ENCODE data around the gene ZNF213. TPM values are rescaled to one million over a fixed set of nuclear protein-coding genes. Genes with fewer than 3 reads are reported as not detected.
"Not testable (repeated sequence)": the region's sequence is repeated elsewhere in the genome, so short reads cannot be mapped to it uniquely, and the experiment has no call there.

ZNF213 gene
- total and polyA plus RNA-seq, 2 experiments from 2014 or later: 2.9 to 10.4 TPM

DNA sequence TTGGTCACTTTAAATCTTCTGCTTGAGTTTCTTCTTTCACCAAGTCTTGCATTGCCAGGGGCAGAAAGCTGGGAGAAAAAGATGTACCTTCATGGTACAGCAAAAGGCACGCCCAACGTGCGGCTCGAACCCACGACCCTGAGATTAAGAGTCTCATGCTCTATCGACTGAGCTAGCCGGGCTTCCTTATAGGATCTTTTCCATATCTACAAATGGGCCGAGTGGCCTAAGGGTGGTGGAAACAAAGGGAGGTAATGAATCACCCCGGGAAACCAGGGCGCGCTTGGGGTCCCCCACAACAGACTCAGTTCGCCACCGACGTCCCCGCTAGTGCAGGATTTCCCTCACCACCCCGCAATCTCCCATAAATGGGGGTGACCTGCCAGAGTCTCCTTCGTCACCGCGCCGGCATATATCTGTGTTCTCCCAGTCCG lies 45.6 kb downstream of the ZNF213 start:
- peak; percentile 25 for ATAC-seq
- H3F3A ChIP-seq (replicated peaks; ENCODE audit: low read depth): peaks cover 27% of the 10 kb centered on the region
- DNase-seq (ENCODE audit: low spot score): peak; percentile 77
- no peaks in the 10 kb centered on the region for H3K36me3 ChIP-seq (ENCODE audit: insufficient read depth)
- no peaks in the 10 kb centered on the region for H3K79me2 ChIP-seq (replicated peaks; ENCODE audit: insufficient read depth)
- no peaks in the 10 kb centered on the region for H3K9me2 ChIP-seq (ENCODE audit: insufficient read depth)
- peak overlapping the region; percentile 79 for H3K4me2 ChIP-seq
- H3K27ac ChIP-seq (ENCODE audit: low read depth): no peak overlapping the region
- Mint-ChIP-seq H3K27ac (no peak overlapping the region), H3K36me3 (ENCODE audit: low read depth) (peaks cover 7% of the 10 kb centered on the region; the same call in 2 of the 3 replicates), H3K9me3 (peaks cover 18% of the 10 kb centered on the region), H3K4me1 (peaks cover 9% of the 10 kb centered on the region; the same call in 2 of the 3 replicates), H3K27me3 (ENCODE audit: insufficient read depth, low read depth, poor library complexity) (peaks cover 53% of the 10 kb centered on the region), H3K4me3 (peak overlapping the region; percentile 85)
- peak overlapping the region; percentile 82 for H3K4me3 ChIP-seq
- no peaks in the 10 kb centered on the region for H4K20me1 ChIP-seq (replicated peaks; ENCODE audit: insufficient read depth)
- peak overlapping the region; percentile 97 for H2AFZ ChIP-seq
- peaks cover 26% of the 10 kb centered on the region for H3K27me3 ChIP-seq (ENCODE audit: insufficient read depth)
- H3K4me1 ChIP-seq (ENCODE audit: insufficient read depth): peaks cover 5% of the 10 kb centered on the region
- TF ChIP-seq POLR2AphosphoS5 (IDR thresholded peaks at IDR 0.05; ENCODE audit: low read depth) (no peak), CREB1 (CRISPR knock-in tag; IDR thresholded peaks at IDR 0.05; ENCODE audit: low read depth) (peak; percentile 33; the same call in 1 of the 2 replicates)

DNA sequence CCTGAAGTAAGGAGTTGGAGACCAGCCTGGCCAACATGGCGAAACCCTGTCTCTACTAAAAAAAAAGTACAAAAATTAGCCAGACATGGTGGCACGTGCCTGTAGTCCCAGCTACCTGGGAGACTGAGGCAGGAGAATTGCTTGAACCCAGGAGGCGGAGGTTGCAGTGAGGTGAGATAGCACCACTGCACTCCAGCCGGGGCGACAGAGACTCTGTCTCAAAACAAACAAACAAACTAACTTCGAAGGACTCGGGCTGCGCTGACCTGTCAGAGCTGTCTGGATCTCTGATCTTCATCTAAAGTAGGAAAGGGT lies 47.4 kb downstream of the ZNF213 start:
- H3K4me2 ChIP-seq; H3K36me3 ChIP-seq (ENCODE audit: insufficient read depth); H3K79me2 ChIP-seq (replicated peaks; ENCODE audit: insufficient read depth); DNase-seq (ENCODE audit: low spot score); H3K9me2 ChIP-seq (ENCODE audit: insufficient read depth); ATAC-seq; H3K36me3 Mint-ChIP-seq (ENCODE audit: low read depth); H2AFZ ChIP-seq; H4K20me1 ChIP-seq (replicated peaks; ENCODE audit: insufficient read depth); H3K27ac ChIP-seq (ENCODE audit: low read depth); H3K4me1 ChIP-seq (ENCODE audit: insufficient read depth): not testable (repeated sequence)
- peaks cover 14% of the 10 kb centered on the region for H3K9me3 Mint-ChIP-seq
- peak overlapping the region; percentile 95 for H3K4me3 Mint-ChIP-seq
- H3K27ac Mint-ChIP-seq: peak overlapping the region; percentile 88; the same call in 1 of the 2 replicates
- H3K4me3 ChIP-seq: peak overlapping the region; percentile 94; the same call in 1 of the 2 replicates
- H3K4me1 Mint-ChIP-seq: peaks cover 10% of the 10 kb centered on the region
- H3F3A ChIP-seq (replicated peaks; ENCODE audit: low read depth): 0 out of 2 replicates have a peak, but pooled peaks cover 20% of the 10 kb centered on the region
- H3K27me3 Mint-ChIP-seq (ENCODE audit: insufficient read depth, low read depth, poor library complexity): peaks cover 49% of the 10 kb centered on the region
- peaks cover 26% of the 10 kb centered on the region for H3K27me3 ChIP-seq (ENCODE audit: insufficient read depth)

DNA sequence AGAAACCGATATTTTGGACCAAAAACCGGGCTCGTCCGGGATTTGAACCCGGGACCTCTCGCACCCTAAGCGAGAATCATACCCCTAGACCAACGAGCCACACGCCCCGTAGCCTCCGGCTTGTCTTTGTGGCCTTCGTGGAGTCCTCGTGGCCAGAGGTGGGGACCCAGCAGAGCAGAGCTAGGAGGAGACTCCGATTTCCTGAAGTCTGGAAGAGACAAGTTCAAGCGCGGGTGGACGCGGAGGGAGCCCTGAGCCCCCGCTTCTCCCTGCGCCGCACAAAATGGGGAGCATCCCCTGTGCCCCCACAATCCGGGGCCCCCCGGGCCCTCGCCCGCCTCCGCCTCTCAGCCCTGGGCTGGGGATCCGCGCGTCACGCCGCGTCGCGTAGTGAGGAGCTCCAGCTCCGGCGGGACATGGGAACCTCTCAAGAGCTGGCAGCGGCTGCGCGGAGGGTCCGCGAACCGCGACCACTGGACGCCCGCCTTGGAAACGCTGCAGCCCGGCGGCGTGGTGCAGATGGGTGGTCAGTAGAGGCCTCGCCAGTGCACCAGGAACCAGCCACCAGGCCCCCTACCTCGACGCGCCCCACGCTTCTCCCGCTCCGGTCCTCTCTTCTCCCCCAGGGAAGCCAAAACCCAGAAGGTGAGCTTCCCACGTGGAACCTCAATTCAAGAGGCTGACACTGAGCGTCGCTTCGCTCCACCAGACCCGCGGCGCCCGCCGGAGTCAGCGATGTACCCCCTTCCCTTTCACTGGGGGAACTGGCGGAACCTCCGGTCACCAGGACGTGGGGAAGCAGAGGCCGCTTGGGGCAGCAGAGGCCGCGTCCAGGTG lies 48.0 kb downstream of the ZNF213 start:
- peaks cover 5% of the 10 kb centered on the region for H3K4me1 ChIP-seq (ENCODE audit: insufficient read depth)
- Mint-ChIP-seq H3K27ac (peak overlapping the region; percentile 88), H3K9me3 (peaks cover 15% of the 10 kb centered on the region), H3K4me1 (peaks cover 12% of the 10 kb centered on the region), H3K27me3 (ENCODE audit: insufficient read depth, low read depth, poor library complexity) (peaks cover 53% of the 10 kb centered on the region), H3K4me3 (peak overlapping the region; percentile 95), H3K36me3 (ENCODE audit: low read depth) (peaks cover 7% of the 10 kb centered on the region; the same call in 2 of the 3 replicates)
- peak overlapping the region; percentile 94 for H3K4me3 ChIP-seq
- DNase-seq (ENCODE audit: low spot score) (peak; percentile 77), ATAC-seq (peak; percentile 44)
- H3K79me2 ChIP-seq (replicated peaks; ENCODE audit: insufficient read depth): no peaks in the 10 kb centered on the region
- no peak for TF ChIP-seq EZH2phosphoT487 (IDR thresholded peaks at IDR 0.05; ENCODE audit: unreplicated experiment)
- peak; percentile 29 for TF ChIP-seq EZH2 (IDR thresholded peaks at IDR 0.05; ENCODE audit: low read depth, unreplicated experiment)
- TF ChIP-seq, protein P1, sequence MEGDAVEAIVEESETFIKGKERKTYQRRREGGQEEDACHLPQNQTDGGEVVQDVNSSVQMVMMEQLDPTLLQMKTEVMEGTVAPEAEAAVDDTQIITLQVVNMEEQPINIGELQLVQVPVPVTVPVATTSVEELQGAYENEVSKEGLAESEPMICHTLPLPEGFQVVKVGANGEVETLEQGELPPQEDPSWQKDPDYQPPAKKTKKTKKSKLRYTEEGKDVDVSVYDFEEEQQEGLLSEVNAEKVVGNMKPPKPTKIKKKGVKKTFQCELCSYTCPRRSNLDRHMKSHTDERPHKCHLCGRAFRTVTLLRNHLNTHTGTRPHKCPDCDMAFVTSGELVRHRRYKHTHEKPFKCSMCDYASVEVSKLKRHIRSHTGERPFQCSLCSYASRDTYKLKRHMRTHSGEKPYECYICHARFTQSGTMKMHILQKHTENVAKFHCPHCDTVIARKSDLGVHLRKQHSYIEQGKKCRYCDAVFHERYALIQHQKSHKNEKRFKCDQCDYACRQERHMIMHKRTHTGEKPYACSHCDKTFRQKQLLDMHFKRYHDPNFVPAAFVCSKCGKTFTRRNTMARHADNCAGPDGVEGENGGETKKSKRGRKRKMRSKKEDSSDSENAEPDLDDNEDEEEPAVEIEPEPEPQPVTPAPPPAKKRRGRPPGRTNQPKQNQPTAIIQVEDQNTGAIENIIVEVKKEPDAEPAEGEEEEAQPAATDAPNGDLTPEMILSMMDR (conservative IDR thresholded peaks at IDR 0.05; ENCODE audit: low read depth in 2 of 2): peak; percentile 44 to 54
- TF ChIP-seq CREB1 (CRISPR knock-in tag; IDR thresholded peaks at IDR 0.05; ENCODE audit: low read depth): peak; percentile 52; the same call in 1 of the 2 replicates
- H4K20me1 ChIP-seq (replicated peaks; ENCODE audit: insufficient read depth): no peaks in the 10 kb centered on the region
- peaks cover 26% of the 10 kb centered on the region for H3K27me3 ChIP-seq (ENCODE audit: insufficient read depth)
- no peaks in the 10 kb centered on the region for H3K9me2 ChIP-seq (ENCODE audit: insufficient read depth)
- no peaks in the 10 kb centered on the region for H3K36me3 ChIP-seq (ENCODE audit: insufficient read depth)
- H3F3A ChIP-seq (replicated peaks; ENCODE audit: low read depth): 0 out of 2 replicates have a peak, but pooled peaks cover 17% of the 10 kb centered on the region
- peak overlapping the region; percentile 95 for H2AFZ ChIP-seq
- no peak overlapping the region for H3K27ac ChIP-seq (ENCODE audit: low read depth)
- peak overlapping the region; percentile 87 for H3K4me2 ChIP-seq
